Left renal cortex interstitium (tissue), 4 donors: ENCODE results near the gene SAV1. TPM values are rescaled to one million over a fixed set of nuclear protein-coding genes. Genes with fewer than 3 reads are reported as not detected.
A peak's percentile ranks its signal among the peaks of the same experiment; 100 is the strongest.

Experiments
- DNase-seq, 4 donors: peaks; one replicate each; pipeline ENCODE4 v3.0.0-alpha.2; 2013; ENCODE audit warnings: low read depth in 4 of 4, low spot score in 2 of 4, missing footprints in 1 of 4
- polyA plus RNA-seq, 4 donors: library from polyadenylated mRNA; unstranded; fragments of 120-200 nt; gene quantifications; one replicate each; pipeline ENCODE4 v1.2.1, GENCODE V29; 2013; ENCODE audit not compliant: insufficient read length in 4 of 4

The SAV1 gene
- polyA plus RNA-seq, 4 donors, result 34.7 to 44.6 (median 39.7) TPM

GRCh38 chr14:50610465-50610864, 57.6 kb downstream of the SAV1 start:
- DNase-seq, result no peak

- no peak for DNase-seq
Measured at GRCh38 chr14:50608302-50608851, 59.7 kb downstream of the SAV1 start.

GRCh38 chr14:50607761-50608160, 60.3 kb downstream of the SAV1 start:
- no peak for DNase-seq

- DNase-seq, result no peak
Measured at GRCh38 chr14:50607181-50607580, 60.9 kb downstream of the SAV1 start.

GRCh38 chr14:50606468-50606867, 61.6 kb downstream of the SAV1 start:
- DNase-seq, result no peak

GRCh38 chr14:50605766-50606165, 62.3 kb downstream of the SAV1 start:
- no peak for DNase-seq

- no peak for DNase-seq
Measured at GRCh38 chr14:50603565-50603964, 64.5 kb downstream of the SAV1 start.

GRCh38 chr14:50602035-50602434, 66.1 kb downstream of the SAV1 start:
- no peak for DNase-seq

GRCh38 chr14:50601394-50601793, 66.7 kb downstream of the SAV1 start:
- no peak for DNase-seq

- no peak for DNase-seq
Measured at GRCh38 chr14:50600849-50601248, 67.3 kb downstream of the SAV1 start.

- peak in 1 of 4 donors; percentile 33 for DNase-seq
Measured at GRCh38 chr14:50599700-50600444, 68.2 kb downstream of the SAV1 start.

- no peak for DNase-seq
Measured at GRCh38 chr14:50598765-50599164, 69.3 kb downstream of the SAV1 start.

- DNase-seq, result no peak
Measured at GRCh38 chr14:50594577-50595316, 73.4 kb downstream of the SAV1 start.

- no peak for DNase-seq
Measured at GRCh38 chr14:50590464-50590863, 77.6 kb downstream of the SAV1 start.

Other genes with a start within 250 kb of the SAV1 start
- 10 to 100 TPM; 45.2 to 62.3 (median 52.2) TPM for gene MAP4K5, start 135.7 kb downstream of the SAV1 start, polyA plus RNA-seq
- gene ATL1, start 108.2 kb downstream of the SAV1 start, polyA plus RNA-seq, result 10 to 100 TPM in 1 of 4 donors, 1 to 10 TPM in 3; 6.8 to 10.1 (median 8.5) TPM
- gene NIN, start 162.9 kb upstream of the SAV1 start, polyA plus RNA-seq, result 10 to 100 TPM; 27.3 to 39.7 (median 33.6) TPM
- 1 to 10 TPM in 1 of 4 donors, under 1 TPM in 3; 0.35 to 1.2 (median 0.73) TPM for gene ABHD12B, start 203.7 kb upstream of the SAV1 start, polyA plus RNA-seq